Activated naive CD4-positive, alpha-beta T cell treated with anti-CD3 and anti-CD28 coated beads for 36 hours (primary cell): ENCODE results near the gene PTCRA. TPM values are rescaled to one million over a fixed set of nuclear protein-coding genes. Genes with fewer than 3 reads are reported as not detected.
A peak's percentile ranks its signal among the peaks of the same experiment; 100 is the strongest.

ENCODE experiments used
- CTCF ChIA-PET: fragments of 350-600 bp; sonication (Branson Sonifier 250); formaldehyde crosslinking; loops from one replicate; lab custom pipeline; 2021; ENCODE audit warnings: antibody characterized with exemption; lab: Charles Lee
- DNase-seq: peaks from one replicate; pipeline ENCODE4 v3.0.0-alpha.2; 2020
- H3K27ac Mint-ChIP-seq: one replicate; pipeline ENCODE4 v1.8.0; 2021; ENCODE audit warnings: mild to moderate bottlenecking, mixed read lengths
- H3K27me3 Mint-ChIP-seq: one replicate; pipeline ENCODE4 v1.8.0; 2021; ENCODE audit warnings: low read depth, mixed read lengths
- H3K36me3 Mint-ChIP-seq: one replicate; pipeline ENCODE4 v1.8.0; 2021; ENCODE audit warnings: low read depth, mixed read lengths
- H3K4me1 Mint-ChIP-seq: one replicate; pipeline ENCODE4 v1.8.0; 2021; ENCODE audit warnings: low read depth, mixed read lengths
- H3K4me3 Mint-ChIP-seq: one replicate; pipeline ENCODE4 v1.8.0; 2021; ENCODE audit warnings: mild to moderate bottlenecking, moderate library complexity, mixed read lengths
- H3K9me3 Mint-ChIP-seq: one replicate; pipeline ENCODE4 v1.8.0; 2021; ENCODE audit warnings: mixed read lengths
- intact Hi-C: fragments of 100-400 bp; cut with micrococcal nuclease; formaldehyde crosslinking; loops from one replicate; pipeline ENCODE4 v1.15.1; 2023
- total RNA-seq, 2 experiments: library from RNA; stranded (reverse); gene quantifications; one replicate each; pipeline ENCODE4 v1.2.3, GENCODE V29; 2021

Gene PTCRA
- total RNA-seq, 2 experiments from 2014 or later: not detected

DNA sequence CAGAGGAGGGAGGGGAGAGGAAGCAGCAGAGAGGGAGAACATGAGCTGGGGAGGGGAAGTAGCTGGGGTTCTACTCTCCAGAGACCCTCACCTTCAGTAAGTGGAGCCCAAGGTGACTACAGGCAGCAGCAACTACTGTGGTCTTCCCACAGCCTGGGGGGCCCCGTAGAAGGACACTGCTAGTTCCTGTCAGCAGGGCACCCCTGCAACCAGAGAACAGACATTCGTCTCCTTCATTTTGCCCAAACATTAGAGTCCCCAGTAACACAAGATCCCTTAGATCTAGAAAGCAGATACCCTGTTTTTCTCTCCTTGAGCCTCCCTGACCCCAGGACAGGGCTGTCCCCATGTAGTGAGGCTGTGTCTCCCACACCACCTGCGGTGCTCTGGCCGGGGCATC is 52.9 kb downstream of the PTCRA start:
- Mint-ChIP-seq H3K27ac (no peak overlapping the region), H3K9me3 (no peaks in the 10 kb centered on the region), H3K36me3 (peaks cover 17% of the 10 kb centered on the region), H3K4me3 (no peak overlapping the region), H3K27me3 (no peaks in the 10 kb centered on the region), H3K4me1 (peaks cover 14% of the 10 kb centered on the region)
- CTCF ChIA-PET: no interaction called here
- intact Hi-C loops: no loop called here
- DNase-seq: no peak

DNA sequence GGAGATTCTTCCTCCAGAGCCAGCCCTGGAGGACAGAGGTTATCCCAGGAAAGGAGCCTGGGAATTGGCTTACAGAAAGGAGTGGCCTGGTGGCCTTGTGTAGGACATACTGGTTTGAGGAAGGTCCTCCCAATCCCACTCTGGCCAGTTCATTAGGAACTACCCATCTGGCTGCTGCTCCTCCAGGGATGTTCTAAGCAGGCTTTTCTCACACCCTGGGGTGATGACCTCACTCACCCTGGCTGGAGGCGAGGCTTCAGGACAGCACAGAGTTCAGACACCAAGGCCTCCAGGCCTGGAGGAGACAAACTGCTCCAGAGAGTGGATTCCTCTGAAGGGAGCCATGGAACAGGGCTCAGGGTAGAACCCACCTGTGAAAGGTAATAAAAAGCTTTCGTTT is 53.6 kb downstream of the PTCRA start:
- H3K4me1 Mint-ChIP-seq: peaks cover 17% of the 10 kb centered on the region
- CTCF ChIA-PET: interaction anchor here (0.6 kb wide), 1 partner anchor 135 kb away, joined by 3 read pairs; no protein-coding TSS in a partner anchor

DNA sequence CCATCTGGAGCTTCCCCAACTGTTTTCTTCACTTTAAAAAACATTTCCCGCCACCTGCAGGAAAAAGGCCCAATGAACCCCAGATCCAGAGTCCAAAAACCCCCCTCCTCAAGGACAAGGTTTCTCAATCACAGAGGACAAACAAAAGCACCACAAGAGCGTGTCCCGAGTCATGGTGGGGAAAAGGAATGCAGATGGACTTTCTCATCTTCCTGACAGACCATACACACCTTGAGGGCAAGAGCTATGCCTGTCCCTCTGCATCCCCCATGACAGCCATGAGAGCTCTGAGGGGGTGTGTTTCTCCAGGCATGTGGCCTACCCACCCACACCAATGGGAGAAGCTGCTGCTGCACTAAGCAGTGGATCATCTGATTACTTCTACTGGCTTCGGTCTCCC is 54.1 kb downstream of the PTCRA start:
- Mint-ChIP-seq H3K4me1 (peaks cover 21% of the 10 kb centered on the region), H3K27me3 (no peaks in the 10 kb centered on the region), H3K9me3 (no peaks in the 10 kb centered on the region), H3K4me3 (no peak overlapping the region), H3K36me3 (peaks cover 19% of the 10 kb centered on the region), H3K27ac (no peak overlapping the region)
- CTCF ChIA-PET: interaction anchor here (0.6 kb wide), 1 partner anchor 135 kb away, joined by 3 read pairs; no protein-coding TSS in a partner anchor
- intact Hi-C loops: no loop called here
- no peak for DNase-seq

More for the DNA sequence above, 53.6 kb downstream of the PTCRA start:
- no peak overlapping the region for H3K27ac Mint-ChIP-seq
- H3K4me3 Mint-ChIP-seq: no peak overlapping the region
- no peak for DNase-seq
- intact Hi-C loops: no loop called here
- no peaks in the 10 kb centered on the region for H3K9me3 Mint-ChIP-seq
- H3K27me3 Mint-ChIP-seq: no peaks in the 10 kb centered on the region
- H3K36me3 Mint-ChIP-seq: peaks cover 21% of the 10 kb centered on the region

DNA sequence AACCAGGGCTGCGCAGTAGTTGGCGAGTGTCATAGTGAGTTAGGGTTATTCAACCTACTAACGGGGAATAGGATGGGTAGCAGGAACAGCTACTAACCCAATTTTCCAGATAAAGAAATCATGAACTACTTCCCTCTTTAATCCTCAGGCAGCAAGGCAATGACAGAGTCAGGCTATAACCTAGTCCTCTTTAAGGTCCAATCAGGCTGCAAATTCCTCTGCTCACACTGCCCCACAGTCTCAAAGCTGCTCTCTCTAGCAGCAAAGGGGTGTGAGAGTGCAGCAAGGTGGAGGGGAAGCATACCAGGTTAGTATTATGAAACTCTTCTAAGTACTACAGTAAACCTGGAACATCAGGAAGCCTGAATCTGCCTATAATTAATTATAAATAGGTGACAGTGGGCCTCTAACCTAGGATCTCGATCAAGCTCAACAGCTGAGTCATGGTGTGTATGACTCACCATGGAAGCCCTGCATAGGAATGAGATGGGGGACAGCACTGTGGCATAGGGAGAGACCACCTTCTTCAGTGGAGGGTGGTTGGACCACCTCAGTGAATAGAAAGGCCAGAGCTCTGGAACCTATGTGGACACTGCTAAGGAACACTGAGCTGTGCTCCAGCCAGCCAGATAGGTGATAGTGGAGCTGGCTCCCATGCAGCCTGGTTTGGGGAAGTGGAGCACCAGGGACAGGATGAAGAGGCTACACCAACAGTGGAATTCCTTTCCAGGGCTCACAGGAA is 55.2 kb downstream of the PTCRA start:
- H3K27ac Mint-ChIP-seq: peak overlapping the region; percentile 53
- peak; percentile 44 for DNase-seq
- CTCF ChIA-PET: interaction anchor here (1.1 to 1.2 kb wide), 2 partner anchors 39 to 173 kb away, joined by 4 to 5 read pairs; no protein-coding TSS in a partner anchor

DNA sequence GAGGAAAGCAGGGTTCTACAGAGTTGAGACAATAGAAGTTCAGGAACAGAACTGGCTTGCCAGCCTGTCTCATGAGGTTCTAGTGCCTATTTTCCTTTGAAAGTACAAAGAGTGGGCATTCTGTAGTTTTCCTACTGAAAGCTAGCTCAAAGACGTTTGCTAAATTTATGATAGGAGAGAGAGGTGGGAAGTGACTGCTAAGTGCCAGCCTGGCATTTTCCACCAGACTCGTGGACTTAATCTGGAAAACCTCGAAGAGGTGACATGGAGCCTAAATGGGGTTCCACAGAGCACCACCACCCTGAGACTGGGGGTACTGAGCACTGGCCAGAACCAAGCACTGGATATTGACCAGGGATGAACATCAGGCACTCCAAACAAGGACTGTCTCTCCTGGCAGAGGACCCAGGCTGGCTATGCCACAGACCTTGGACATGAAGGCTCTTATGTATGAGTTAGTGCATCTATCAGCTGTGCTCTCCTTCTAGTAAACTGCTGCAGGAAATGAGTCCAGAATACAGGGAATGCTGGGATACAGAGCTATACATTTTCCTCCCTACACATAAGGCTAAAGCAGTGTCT is 56.0 kb downstream of the PTCRA start:
- CTCF ChIA-PET: interaction anchor here (0.6 to 1.2 kb wide), 2 partner anchors 39 to 441 kb away, joined by 3 to 4 read pairs; no protein-coding TSS in a partner anchor
- peaks cover 36% of the 10 kb centered on the region for H3K4me1 Mint-ChIP-seq
- intact Hi-C loops: no loop called here

More for the DNA sequence above, 55.2 kb downstream of the PTCRA start:
- Mint-ChIP-seq H3K27me3 (no peaks in the 10 kb centered on the region), H3K9me3 (no peaks in the 10 kb centered on the region), H3K36me3 (peaks cover 14% of the 10 kb centered on the region), H3K4me1 (peaks cover 29% of the 10 kb centered on the region), H3K4me3 (no peak overlapping the region)
- intact Hi-C loops: no loop called here

DNA sequence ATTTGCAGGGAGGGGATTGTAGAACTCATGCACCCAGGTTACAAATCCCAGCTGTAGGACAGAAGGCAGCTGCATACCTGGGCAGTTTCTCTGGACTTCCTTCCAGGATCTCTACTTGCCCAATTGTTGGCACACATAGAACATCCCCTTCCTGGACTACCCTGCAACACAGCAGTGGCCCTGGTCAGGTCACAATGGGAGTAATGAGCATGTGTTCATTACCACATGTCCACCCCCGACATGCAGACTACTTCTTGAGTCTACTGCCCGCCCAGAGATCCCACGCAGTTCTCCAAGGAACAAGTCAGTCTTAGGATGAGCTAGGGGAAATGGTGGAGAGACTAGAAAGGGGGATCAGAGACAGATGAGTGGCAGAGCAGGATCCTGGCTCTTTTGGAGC is 58.1 kb downstream of the PTCRA start:
- CTCF ChIA-PET: interaction anchor here (0.9 kb wide), 2 partner anchors 81 to 170 kb away, joined by 3 read pairs; no protein-coding TSS in a partner anchor
- no peak overlapping the region for H3K4me3 Mint-ChIP-seq
- peaks cover 47% of the 10 kb centered on the region for H3K4me1 Mint-ChIP-seq
- peaks cover 27% of the 10 kb centered on the region for H3K36me3 Mint-ChIP-seq
- H3K9me3 Mint-ChIP-seq: no peaks in the 10 kb centered on the region
- intact Hi-C loops: no loop called here
- DNase-seq: no peak
- no peak overlapping the region for H3K27ac Mint-ChIP-seq
- no peaks in the 10 kb centered on the region for H3K27me3 Mint-ChIP-seq

More for the DNA sequence above, 56.0 kb downstream of the PTCRA start:
- H3K9me3 Mint-ChIP-seq: no peaks in the 10 kb centered on the region
- no peaks in the 10 kb centered on the region for H3K27me3 Mint-ChIP-seq
- no peak overlapping the region for H3K4me3 Mint-ChIP-seq
- peaks cover 20% of the 10 kb centered on the region for H3K36me3 Mint-ChIP-seq
- no peak overlapping the region for H3K27ac Mint-ChIP-seq
- no peak for DNase-seq

DNA sequence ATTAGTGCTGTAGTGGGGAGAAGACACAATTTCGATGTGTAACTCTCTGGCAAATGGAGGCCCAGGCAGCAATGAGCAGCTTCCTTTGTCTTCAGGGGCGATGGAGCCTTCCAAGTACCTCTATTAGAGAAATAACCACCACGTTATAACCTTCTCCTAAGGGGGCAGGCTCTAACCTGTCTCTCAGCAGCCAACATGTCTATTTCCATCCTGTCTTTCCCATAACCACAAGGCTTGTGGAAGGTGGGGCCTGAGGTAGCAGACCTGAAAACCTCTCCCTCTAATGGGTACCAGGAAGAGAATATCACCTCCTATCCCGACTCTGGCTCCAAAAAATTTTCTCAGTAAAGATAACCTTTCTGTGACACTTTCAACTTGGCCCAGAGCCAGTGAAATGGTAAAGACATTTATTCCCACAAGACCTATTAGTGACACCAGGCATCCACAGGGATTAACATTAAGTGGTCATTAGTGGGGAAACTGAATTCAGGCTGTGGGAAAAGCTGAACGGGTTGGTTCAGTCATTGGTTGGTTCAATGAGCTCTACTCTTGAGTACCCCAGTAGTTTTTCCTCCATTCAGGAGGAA is 59.2 kb downstream of the PTCRA start:
- intact Hi-C loops: loop anchor here (5.0 kb wide), 1 partner anchor 542 kb away; the partner anchor contains the start of genes POLR1C and YIPF3
- Mint-ChIP-seq H3K27me3 (no peaks in the 10 kb centered on the region), H3K27ac (peak overlapping the region; percentile 71), H3K9me3 (no peaks in the 10 kb centered on the region), H3K4me1 (peaks cover 54% of the 10 kb centered on the region), H3K36me3 (peaks cover 27% of the 10 kb centered on the region), H3K4me3 (no peak overlapping the region)
- no peak for DNase-seq
- CTCF ChIA-PET: no interaction called here

Other genes with a start within 250 kb of the PTCRA start
- gene PRPH2, start 193.5 kb upstream of the PTCRA start, total RNA-seq: not detected
- gene TBCC, start 169.9 kb upstream of the PTCRA start, total RNA-seq: 10 to 100 TPM; 12.6 to 12.9 TPM
- 1 to 10 TPM; 7.8 to 7.9 TPM for gene BICRAL, start 134.0 kb upstream of the PTCRA start, total RNA-seq
- 100 to 1,000 TPM in 1 of 2 experiments, 10 to 100 TPM in 1; 99.0 to 101 TPM for gene RPL7L1, start 36.4 kb upstream of the PTCRA start, total RNA-seq
- gene CNPY3, start 13.4 kb downstream of the PTCRA start, total RNA-seq: 10 to 100 TPM; 37.6 to 41.0 TPM
- gene GNMT, start 44.7 kb downstream of the PTCRA start, total RNA-seq: not detected
- 10 to 100 TPM; 17.1 to 18.2 TPM for gene PEX6, start 63.1 kb downstream of the PTCRA start, total RNA-seq
- gene PPP2R5D, start 68.5 kb downstream of the PTCRA start, total RNA-seq: 10 to 100 TPM; 52.4 to 54.4 TPM
- gene MEA1, start 97.9 kb downstream of the PTCRA start, total RNA-seq: 10 to 100 TPM; 80.6 to 85.1 TPM
- gene KLHDC3, start 98.2 kb downstream of the PTCRA start, total RNA-seq: 10 to 100 TPM; 58.6 to 58.9 TPM
- gene RRP36, start 105.6 kb downstream of the PTCRA start, total RNA-seq: 10 to 100 TPM; 31.0 to 32.7 TPM
- 10 to 100 TPM; 21.9 to 22.1 TPM for gene CUL7, start 137.8 kb downstream of the PTCRA start, total RNA-seq
- gene MRPL2, start 143.4 kb downstream of the PTCRA start, total RNA-seq: 10 to 100 TPM; 87.7 to 95.1 TPM
- 10 to 100 TPM; 12.0 to 12.3 TPM for gene KLC4, start 143.6 kb downstream of the PTCRA start, total RNA-seq
- gene PTK7, start 160.3 kb downstream of the PTCRA start, total RNA-seq: 1 to 10 TPM; 2.0 to 2.2 TPM